ENCODE data around the gene MKLN1.

The MKLN1 gene

DNA sequence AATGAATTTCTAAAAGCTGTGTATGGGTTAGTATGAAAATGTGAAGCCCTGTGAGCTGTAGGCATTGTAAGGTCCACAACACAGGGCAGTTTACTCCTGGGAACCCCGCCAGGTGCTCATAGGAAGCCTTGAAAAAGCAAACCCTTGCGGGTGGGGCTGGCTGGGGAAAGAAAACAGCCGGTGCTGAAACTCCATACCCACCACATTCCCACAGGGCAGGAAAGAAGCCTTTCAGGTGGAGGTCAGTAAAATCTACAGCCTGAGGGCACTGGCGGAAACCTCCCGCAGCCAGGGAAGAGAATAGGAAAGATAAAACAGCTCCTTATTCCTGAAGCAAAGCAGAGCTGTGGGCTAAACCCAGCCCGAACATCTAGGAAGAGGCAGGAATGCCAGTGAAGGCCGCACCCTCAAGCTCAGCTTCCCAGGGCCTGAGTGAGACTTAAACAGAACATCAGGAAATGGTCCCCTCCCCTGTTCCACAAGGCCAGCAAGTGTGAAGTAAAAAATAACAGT lies 194.0 kb downstream of the MKLN1 start:
- DNase-seq (ENCODE audit: low read depth in 2 of 2): no peak

DNA sequence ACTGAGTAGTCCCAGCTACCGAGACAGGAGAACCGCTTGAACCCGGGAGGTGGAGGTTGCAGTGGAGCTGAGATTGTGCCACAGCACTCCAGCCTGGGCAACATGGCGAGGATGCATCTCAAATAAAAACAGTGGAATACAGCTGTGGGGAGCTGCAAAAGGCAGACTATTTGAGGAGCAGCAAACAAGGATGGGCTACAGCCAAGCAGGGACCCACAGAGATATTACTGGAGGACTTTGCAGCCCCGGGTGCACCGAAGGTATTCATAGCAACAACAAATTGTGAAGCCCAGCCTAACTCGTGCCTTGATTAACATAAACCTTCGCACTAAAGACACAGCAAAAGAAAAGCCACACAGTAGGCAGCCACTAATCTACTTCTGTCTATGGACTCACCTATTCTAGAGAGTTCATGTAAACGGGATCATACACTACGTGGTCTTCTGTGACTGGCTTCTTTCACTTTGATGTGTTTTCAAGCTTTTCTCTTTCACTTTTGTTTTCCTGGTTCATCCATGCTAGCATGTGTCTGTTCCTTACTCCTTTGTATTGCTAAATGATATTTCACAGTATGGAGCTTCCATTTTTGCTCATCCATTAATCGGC lies 194.8 kb downstream of the MKLN1 start:
- no peak for DNase-seq (ENCODE audit: low read depth in 2 of 2)

DNA sequence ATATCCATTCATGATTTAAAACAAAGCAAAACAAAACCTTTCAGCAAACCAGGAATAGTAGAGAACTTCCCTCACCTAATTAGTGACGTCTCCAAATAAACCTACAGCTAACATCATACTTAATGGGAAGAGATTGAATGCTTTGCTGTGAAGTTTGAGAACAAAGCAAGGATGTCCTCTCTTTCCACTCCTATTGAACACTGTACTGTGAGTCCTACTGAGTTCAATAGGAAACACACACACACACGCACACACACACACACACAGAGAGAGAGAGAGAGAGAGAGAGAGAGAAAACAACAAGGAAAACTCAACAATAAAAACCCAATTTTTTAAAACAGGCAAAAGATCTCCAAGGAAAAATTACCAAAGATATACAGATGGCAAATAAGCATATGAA lies 196.4 kb downstream of the MKLN1 start:
- DNase-seq (ENCODE audit: low read depth in 2 of 2): no peak

DNA sequence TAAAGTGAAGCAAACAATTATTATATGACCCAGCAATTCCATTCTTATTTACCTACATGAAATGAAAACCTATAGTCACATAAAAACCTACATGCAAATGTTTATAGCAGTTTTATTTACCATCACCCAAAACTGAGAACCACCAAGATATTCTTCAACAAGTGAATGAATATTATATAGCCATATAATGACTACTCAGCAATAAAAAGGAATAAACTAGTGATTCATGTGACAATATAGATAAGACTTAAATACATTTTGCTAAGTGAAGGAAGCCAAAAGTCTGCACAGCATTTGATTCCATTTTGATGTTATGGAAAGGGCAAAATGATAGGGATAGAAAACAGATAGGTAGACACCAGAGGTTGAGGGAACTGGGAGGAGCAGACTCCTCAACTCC lies 197.0 kb downstream of the MKLN1 start:
- no peak for DNase-seq (ENCODE audit: low read depth in 2 of 2)

DNA sequence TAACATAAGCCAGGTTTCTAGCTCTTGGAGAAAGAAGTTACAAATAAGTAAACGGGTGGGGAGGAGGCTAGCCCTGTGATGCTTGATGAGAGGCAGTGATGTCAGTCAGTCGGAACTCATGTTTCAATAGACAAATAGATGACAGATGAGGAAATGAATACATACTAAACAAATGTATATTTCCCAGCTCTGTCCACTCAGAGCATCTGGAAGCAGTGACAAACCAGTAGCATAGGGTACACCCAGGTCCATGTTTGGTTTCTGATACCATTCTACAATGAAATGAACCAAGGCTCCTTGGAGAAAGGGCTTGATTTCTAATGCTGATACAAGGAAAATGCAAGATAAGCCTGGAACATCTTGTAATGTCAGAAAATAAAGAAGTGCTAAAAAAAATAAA lies 198.1 kb downstream of the MKLN1 start:
- no peak for DNase-seq (ENCODE audit: low read depth in 2 of 2)

DNA sequence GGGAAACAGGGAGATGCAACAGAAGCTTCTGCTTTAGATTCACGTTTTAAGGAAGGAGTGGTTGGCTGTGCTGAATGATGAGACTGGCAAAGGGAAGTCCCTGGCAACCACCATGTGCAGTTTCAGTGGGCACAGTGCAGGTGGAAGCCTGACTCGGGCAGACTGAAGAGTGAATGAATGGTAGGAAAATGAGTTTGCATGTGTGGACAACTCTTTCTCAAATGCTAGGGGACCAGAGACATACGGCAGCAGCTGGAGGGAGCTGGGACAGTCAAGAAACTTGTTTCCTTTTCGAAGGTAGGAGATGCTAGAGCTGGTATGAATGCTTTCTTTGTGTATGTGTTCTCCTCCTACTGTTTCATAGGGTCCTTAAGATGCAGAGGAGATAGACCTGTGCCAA lies 199.8 kb downstream of the MKLN1 start:
- DNase-seq (ENCODE audit: low read depth in 2 of 2): no peak

DNA sequence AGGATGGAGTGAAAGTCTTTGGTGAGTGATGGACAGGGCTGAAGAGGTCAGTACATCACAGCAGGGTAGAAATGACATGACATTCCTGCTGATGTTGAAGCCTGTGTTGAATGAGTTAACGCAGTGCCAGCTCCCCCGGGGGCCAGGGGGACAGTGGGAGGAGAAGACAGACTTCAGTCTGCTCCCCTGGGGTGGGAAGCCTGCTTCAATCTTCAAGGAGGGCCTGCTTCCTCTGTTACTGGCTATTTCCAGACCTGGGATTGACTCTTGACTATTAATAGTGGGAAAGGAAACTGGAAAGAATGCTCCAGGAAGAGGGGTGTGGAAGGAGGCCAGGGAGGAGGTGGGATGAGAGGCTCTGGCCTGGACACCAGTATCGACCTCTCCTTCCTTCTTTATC lies 201.5 kb downstream of the MKLN1 start:
- DNase-seq (ENCODE audit: low read depth in 2 of 2): no peak

DNA sequence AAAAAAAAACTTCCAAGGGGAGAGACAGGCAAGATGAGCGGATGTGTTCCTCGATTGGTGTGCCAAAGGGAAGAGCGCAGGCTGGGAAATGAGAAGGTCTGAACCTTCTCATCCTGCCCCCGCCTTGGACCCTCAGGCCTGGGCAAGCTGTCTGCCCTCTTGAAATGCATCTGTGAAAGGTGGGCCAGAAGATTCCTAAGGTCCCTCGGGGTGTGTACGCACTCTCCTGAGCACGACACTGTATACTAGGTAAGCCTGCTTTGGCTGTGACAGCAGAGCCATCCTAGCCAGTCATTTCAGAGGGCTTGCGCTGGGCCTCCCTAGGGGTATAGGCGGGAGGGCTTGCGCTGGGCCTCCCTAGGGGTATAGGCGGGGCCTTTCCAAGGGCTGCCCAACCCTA lies 201.9 kb downstream of the MKLN1 start:
- DNase-seq (ENCODE audit: low read depth in 2 of 2): no peak

DNA sequence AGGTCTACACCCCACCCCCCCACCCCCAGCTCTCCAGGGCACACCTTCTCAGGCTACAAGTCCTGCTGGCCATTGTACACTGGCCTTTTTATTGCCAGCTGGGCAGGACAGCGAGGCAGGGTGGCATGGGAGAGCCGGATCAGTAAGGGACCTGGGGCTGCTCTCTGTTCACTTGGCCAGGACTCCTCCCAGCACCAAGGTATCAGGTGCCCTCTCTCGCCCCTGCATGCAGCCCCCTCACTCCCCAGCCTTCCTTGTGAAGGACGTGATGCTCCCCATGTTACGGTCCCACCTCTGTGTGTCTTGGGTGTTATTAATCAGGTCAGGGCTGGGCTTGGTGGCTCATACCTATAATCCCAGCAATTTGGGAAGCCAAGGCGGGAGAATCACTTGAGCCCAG lies 202.5 kb downstream of the MKLN1 start:
- DNase-seq (ENCODE audit: low read depth in 2 of 2): no peak

DNA sequence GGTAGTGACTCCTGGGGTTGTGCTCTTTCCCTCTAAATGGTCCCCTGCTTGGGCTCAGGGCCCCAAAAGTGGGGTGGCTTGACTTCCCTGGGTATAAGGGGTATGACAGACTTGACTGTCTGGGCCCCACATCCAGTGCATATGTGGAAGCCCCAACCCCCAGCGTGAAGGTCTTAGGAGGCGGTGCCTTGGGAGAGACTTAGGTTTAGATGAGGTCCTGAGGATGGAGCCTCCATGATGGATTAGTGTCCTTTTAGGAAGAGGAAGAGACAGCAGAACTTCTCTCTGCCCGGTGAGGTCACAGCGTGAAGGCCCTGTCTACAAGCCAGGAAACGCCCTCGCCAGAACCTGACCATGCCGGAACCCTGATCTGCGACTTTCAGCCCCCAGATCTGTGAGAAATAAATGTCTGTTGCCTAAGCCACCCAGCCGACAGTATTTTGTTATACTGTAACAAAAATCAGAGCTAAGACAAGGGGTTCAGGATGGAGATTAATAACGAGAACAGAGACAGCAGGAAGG lies 205.0 kb downstream of the MKLN1 start:
- DNase-seq (ENCODE audit: low read depth in 2 of 2): no peak

DNA sequence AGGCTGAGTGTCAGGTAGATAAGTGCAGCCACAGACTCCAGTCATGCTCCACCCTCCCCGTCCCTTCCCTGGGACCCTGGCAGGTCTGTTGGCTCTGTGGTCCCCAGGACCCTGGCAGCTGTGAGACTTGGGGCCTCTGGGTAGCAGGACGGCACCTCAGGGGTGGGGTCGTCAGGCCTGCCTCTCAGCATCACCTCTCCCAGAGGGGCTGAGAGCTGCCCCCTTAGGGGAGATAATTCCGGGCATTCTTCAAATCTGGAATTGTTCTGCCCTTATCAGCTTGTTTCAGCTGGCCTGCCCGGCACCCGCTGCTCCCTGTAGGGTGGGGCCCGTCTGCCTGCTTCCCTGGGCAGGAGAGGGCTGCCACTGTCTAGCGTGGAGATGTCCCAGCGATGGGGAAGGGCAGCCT lies 205.5 kb downstream of the MKLN1 start:
- DNase-seq (ENCODE audit: low read depth in 2 of 2): no peak

DNA sequence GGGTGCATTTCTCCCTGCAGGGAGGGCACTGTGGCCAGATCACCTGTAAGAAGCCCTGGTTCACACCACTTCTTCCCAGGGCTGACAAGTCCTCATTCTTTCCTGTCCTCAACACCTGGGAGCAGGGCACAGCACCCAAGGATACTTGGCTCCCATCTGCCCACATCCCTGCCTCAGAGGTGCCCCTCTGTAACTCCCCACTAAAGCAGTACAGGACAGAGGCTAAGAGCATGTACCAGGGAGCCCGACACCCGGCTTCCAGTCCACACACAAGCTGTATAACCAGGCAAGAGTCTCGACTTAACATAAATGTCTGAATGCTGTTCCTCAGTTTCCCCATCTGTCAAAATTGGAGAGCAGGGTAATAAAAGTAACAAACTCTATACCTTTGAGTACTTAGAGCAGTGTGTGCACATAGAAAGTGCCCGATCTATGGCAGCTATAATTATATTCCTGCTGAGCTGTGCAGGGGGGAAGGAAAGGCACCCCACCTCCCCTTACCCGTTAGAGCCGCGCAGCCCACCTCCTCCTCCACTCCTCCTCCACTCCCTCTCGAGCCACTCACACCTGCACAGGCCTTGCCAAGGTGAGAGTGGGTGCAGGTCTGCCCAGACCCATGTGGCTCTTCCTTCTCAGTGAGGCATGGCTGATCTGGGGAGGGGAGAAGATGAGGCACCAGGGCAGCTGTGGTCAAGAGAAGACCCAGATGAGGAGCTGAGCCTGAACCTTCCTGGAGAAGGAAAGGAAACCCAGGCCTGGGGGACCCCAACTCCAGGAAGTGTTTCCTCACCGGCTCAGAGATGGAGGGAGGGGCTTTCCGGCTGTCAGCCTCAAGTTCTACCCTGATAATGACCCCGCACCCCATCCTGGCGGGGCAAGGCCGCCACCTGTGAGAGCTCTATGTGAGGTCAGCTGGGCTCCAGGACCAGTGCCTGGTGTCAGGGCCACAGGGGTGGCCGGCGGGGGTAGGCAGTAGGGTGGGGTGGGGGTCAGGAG lies 206.2 kb downstream of the MKLN1 start:
- no peak for DNase-seq (ENCODE audit: low read depth in 2 of 2)

DNA sequence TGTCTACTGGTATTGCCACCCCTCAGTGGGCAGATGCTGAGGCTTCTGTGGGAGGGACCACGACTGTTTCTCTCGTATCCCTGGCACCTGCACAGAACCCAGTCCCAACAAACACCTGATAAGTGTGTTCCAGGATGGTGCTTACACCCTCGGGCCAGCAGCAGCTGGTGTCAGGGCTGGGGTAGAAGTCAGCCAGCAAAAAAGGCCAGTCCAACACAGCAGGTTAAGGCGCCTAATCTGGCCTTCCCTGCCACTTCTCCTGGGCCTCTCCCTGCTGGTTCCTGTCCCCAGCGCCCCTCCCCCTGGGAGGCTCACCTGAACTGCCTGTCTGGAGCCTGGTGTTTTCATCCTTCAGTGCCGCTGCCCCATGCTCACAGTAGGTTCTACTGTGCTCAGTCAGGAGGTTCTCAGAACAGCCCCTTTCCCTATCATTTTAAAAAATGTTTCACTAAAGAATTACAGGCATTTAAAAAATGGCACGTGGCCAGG lies 208.7 kb downstream of the MKLN1 start:
- DNase-seq (ENCODE audit: low read depth in 2 of 2): no peak

DNA sequence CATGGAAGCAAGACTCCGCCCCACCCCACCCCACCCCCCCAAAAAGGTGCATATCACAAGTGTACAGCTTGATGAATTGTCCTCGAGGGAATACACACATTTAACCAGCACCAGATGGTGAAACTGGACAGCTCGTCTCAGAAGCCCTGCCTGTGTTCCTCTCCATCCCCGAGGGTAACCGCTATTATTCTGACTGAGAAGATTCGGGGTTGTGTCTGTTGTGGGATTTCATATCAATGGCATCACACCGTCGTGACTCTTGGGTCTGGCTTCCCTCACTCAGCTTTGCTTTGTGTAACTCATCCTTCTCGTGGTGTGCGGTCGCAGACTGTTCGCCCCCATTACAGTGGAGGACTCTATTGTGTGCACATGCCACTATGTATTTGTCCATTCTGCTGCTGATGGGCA lies 209.9 kb downstream of the MKLN1 start:
- no peak for DNase-seq (ENCODE audit: low read depth in 2 of 2)

DNA sequence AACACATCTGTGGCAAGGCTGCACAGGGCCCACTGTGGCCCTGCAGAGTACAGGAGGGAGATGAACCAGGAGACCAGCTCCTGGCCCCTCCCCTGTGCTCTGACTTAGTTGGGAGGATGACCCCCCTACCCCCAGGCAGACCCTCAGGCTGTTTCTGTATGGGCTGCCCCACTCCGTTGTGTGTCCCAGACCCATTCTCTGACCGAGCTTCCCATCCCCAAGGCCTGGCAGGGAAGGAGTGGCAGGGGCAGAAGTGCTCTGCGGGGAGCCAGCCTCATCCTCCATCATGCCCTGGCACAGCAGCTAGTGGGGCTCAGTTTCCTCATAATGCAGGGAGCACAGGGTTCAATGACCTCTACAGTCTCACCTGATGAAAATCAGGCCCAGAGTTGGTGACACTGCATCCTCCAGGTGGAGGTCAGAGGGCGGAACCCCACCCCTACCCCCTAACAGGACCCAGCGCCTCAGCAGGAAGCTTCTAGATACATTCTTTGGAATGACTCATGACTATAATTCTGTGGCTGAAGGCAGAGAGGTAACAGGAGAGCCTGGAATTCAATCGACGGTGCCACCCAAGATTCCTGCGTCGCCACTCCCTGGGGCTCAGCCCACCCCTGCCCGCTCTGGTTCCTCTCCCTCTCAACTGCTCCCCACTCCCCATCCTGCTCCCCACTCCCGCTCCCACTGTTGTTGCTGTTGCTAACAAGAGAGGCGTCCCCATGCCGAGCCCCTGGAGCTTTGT lies 210.6 kb downstream of the MKLN1 start:
- no peak for DNase-seq (ENCODE audit: low read depth in 2 of 2)

DNA sequence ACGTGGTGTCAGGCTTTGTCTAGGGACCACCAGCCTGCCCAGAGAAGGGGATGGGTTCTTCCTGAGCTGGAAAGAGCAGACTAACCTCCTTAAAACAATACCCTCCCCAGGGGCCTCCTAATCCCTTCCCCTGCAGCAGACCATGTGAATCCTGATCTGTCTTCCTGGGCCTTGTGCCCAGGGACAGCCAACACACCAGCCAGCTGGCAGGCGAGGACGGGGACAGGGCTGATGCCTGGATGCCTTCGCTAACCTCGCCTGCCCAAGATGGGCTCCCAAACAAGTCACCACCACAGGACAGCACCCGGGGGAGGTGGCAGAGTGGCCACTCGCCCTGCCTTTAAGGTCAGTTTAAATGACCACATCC lies 211.1 kb downstream of the MKLN1 start:
- DNase-seq (ENCODE audit: low read depth in 2 of 2): no peak

DNA sequence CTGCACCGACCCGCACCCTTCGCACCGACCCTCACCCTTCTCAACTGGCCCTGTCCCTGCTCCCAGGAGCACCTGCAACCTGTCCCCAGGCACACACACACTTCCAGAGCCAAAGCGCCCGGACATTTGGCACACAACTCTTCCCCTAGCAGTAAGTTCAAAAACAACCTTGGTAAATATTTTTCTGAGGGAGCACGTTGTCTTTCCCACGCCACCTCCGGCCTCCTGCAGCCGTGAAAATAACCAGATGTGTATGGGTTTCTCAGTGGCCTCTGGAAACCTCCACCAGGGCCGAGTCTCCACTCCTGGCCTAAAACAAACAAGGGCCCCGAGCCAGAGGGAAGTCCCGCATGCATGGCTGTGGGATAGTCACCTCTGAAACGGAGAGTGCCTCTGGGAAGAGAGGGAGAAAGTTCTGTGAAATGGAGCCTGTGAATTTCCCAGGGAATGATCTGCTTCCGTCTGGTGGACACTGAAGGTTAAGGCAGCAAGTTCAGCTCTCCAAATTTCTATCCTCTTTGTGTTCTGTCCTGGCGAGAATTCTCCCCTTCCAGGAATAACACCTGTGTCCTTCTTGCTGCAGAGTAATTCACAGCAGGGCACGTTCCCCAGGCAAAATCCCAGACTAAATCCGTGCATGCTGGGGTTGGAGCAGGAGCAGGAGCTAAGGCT lies 213.0 kb downstream of the MKLN1 start:
- no peak for DNase-seq (ENCODE audit: low read depth in 2 of 2)

DNA sequence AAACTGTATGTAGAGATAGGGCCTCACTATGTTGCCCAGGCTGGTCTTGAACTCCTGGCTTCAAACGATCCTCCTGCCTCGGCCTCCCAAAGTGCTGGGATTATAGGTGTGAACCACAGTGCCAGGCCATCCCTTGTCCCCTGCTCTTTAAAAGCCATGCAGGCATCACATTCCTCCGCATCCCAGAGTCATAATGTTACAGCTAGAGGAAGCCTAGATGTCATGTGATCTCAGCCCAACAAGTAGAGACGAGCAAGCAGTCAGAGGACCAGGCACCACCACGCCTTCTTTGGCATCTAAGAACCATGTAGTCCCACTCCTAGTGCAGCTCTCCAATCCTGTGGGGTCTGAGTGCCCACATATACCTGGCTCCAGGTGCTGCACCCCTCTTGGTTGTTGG lies 215.6 kb downstream of the MKLN1 start:
- no peak for DNase-seq (ENCODE audit: low read depth in 2 of 2)

DNA sequence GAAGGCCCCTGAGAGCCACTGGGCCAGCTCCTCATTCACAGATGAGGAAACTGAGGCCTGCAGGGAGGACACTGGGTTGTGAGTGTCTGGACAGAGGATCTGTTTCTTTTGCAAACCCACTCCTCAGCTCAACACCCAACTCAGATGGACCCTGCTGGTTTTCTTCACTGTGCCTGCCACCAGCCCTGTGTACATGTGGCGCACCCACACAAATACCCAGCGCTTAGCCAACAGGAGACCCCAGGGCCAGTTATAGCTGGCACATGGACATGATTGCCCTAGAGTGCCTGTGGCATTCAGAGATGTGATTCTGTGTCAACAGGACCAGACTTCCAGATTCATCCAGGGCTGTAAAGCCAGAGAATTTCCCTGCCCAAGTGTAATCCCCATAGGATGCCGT lies 216.3 kb downstream of the MKLN1 start:
- no peak for DNase-seq (ENCODE audit: low read depth in 2 of 2)

DNA sequence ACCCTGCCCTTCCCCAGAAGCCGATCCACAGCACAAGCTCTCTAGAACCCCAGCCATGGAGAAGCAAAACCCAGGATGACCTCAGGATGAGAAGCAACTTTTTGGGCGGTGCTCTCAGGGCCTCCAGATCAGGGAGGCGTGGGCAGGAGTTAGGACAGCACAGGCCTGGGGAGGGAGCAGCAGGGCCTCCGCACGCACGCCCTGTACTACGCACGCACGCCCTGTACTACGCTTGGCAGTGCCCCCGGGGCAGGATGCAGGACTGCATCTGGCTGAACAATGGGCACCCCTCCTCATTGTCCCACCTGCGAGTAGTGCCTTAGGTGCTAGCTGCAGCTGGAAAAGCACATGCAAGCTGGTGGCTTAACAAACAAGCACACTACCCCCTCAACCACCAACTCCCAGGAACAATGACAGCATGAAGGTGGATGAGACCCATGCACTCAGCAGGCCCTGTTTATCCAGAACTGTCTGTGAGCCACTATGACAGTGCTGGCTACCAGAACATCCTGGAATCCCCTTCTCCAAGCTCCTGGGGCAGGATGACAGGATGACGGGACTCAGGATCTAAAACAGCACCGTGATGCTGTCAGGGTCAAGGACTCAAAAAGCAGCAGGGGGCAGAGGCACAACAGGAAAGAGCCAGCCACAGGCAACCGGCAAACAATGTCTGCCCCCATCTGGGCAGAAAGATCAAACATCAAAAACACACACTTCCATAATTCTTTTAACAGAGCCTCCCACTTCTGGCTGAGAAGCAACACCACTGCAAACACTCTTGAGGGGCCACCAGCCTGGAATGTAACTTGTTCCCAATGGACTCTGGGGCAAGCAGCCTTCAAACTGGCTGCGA lies 217.0 kb downstream of the MKLN1 start:
- DNase-seq (ENCODE audit: low read depth in 2 of 2): no peak

DNA sequence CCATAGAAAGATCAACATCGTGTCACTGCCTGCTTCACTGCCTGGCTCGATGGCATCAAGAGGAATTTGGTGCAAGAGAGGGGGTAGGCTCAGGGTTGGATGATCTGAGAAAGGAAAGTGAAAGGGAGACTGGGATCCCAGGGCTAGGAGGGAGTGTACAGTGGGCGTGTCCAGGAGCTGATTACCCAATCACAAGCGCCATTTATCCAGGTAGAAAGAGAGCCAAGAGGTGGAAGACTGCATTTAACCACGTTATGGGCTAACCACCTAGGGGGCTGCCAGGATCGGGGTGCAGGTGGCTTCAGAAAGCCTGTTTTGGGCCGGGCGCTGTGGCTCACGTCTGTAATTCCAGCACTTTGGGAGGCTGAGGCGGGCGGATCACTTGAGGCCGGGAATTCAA lies 218.4 kb downstream of the MKLN1 start:
- no peak for DNase-seq (ENCODE audit: low read depth in 2 of 2)

Data from stimulated activated CD4-positive, alpha-beta T cell treated with anti-CD3 and anti-CD28 coated beads, Interleukin-15, amount 100 ng/mL, for 48 hours (primary cell).